BLaER1 treated with 17β-estradiol and CSF1 and Interleukin-3, amounts not matched to agents 10 nM and 100 nM (cell line): ENCODE data around the gene FHOD3.

ENCODE experiments used
- H3K27ac ChIP-seq, 11 experiments: shearing (Covaris generic); formaldehyde crosslinking; 2 replicates each; pipeline ENCODE4 v1.8.1; 2022
- H3K27me3 ChIP-seq, 11 experiments: shearing (Covaris generic); formaldehyde crosslinking; 2 replicates each; pipeline ENCODE4 v1.8.1; 2022
- H3K36me3 ChIP-seq, 11 experiments: shearing (Covaris generic); formaldehyde crosslinking; 2 replicates each; pipeline ENCODE4 v1.8.1; 2022
- H3K4me1 ChIP-seq, 10 experiments: shearing (Covaris generic); formaldehyde crosslinking; 2 replicates each; pipeline ENCODE4 v1.8.1; 2022
- H3K4me2 ChIP-seq, 11 experiments: shearing (Covaris generic); formaldehyde crosslinking; 2 replicates each; pipeline ENCODE4 v1.8.1; 2022
- H3K4me3 ChIP-seq, 10 experiments: shearing (Covaris generic); formaldehyde crosslinking; 2 replicates each; pipeline ENCODE4 v1.8.1; 2022
- H3K9ac ChIP-seq, 11 experiments: shearing (Covaris generic); formaldehyde crosslinking; 2 replicates each; pipeline ENCODE4 v1.8.1; 2022
- H3K9me3 ChIP-seq, 11 experiments: shearing (Covaris generic); formaldehyde crosslinking; replicated peaks in 1 of 11; 2 replicates each; pipeline ENCODE4 v1.8.1; 2022
- H4K20me1 ChIP-seq, 11 experiments: shearing (Covaris generic); formaldehyde crosslinking; 2 replicates each; pipeline ENCODE4 v1.8.1; 2022
- Cebpa-rat ChIP-seq, 11 experiments: shearing (Covaris generic); IDR thresholded peaks; 2 replicates each; pipeline ENCODE4 v1.8.1; 2022

The FHOD3 gene

DNA sequence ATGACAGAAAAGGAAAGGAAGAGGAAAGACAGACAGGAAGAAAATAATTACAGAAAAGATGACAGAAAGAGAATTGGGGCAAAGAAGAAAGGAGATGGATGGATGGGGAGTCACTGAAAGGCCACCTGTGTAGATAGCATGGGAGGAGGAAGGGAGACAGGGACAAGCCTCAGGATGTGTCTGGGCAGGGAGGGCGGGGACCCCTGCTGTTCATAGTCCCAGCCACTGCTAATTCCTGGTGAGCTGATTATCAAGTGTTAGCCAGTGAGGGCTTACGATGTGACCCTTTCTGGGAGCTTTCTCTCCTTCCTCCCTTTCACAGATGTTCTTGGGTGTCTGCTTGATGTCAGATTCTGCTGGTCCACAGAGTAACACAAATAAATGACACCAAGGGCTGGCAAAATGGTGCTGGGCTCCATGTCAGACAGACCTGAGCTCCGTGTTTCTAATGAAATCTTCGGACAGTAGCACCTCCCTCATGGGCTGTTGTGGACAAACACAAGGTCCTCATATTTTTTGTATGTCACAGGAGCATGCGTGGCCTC lies 13.6 kb downstream of the FHOD3 start:
- H3K27ac ChIP-seq, result no peak overlapping the region
- TF ChIP-seq Cebpa-rat (IDR thresholded peaks at IDR 0.05), result no peak
- H3K4me3 ChIP-seq, result no peak overlapping the region
- no peaks in the 10 kb centered on the region for H3K9me3 ChIP-seq
- H3K36me3 ChIP-seq, result no peaks in the 10 kb centered on the region
- H3K4me1 ChIP-seq, result peaks cover 7 to 21% (median 11%) of the 10 kb centered on the region in 10 experiments; a peak in 16 of 20 replicates
- H3K4me2 ChIP-seq, result no peak overlapping the region
- no peaks in the 10 kb centered on the region for H3K27me3 ChIP-seq
- H4K20me1 ChIP-seq, result no peaks in the 10 kb centered on the region
- H3K9ac ChIP-seq, result no peak overlapping the region

DNA sequence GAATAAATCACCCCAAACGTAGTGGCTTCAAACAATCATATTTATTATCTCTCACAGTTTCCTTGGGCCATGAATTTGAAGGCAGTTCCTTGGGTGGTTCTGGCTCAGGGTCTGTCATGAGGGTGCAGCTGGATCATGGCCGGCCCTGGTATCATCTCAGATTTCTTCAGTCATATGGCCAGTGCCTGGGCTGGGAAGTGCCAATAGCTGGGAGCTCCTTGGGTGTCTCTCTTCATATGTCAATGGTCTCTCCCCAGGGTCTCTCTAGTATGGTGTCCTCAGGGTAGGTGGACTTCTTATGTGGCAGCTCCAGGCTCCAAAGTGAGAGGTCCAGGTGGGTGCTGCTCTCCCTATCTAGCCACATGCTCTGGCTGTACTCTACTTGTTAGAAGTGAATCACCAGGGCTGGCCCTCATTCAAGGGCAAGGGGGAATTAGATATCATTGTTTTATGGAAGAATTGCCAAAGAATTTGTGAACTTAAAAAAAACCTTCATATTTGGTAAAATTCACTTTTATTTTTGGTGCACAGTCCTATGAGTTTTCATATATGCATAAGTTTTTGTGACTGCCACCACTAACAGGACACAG lies 15.4 kb downstream of the FHOD3 start:
- Histone ChIP-seq H3K4me2 (no peak overlapping the region), H3K27ac (no peak overlapping the region)

DNA sequence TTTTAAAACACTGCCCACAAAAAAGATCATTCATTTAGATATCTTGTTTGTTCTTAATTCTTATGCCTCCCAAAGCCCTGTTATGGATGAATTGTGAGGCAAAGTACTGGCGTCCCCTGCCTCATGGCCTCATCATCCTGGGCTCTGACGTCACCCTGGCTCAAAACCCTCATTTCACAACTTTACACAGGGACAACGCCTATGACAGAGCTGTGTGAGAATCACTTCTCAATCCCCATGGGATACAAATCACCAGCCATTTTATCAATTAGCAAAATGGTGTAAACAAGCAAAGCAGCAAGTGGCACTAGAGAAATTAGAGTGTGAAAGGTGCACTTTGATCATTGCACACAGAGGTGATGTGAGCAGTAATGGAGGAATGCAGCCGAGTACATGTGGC lies 16.6 kb downstream of the FHOD3 start:
- peaks cover 13 to 18% (median 16%) of the 10 kb centered on the region in 11 experiments for H3K9me3 ChIP-seq
- H3K4me1 ChIP-seq, result peaks cover 7 to 21% (median 11%) of the 10 kb centered on the region in 10 experiments; a peak in 16 of 20 replicates
- H3K9ac ChIP-seq, result no peak overlapping the region
- H3K27ac ChIP-seq, result no peak overlapping the region
- H3K36me3 ChIP-seq, result no peaks in the 10 kb centered on the region
- no peak for TF ChIP-seq Cebpa-rat (IDR thresholded peaks at IDR 0.05)
- H3K27me3 ChIP-seq, result no peaks in the 10 kb centered on the region
- H4K20me1 ChIP-seq, result no peaks in the 10 kb centered on the region
- no peak overlapping the region; a peak in 1 of 22 replicates for H3K4me2 ChIP-seq
- no peak overlapping the region for H3K4me3 ChIP-seq

More for the DNA sequence above, 15.4 kb downstream of the FHOD3 start:
- H3K4me3 ChIP-seq, result no peak overlapping the region
- H3K9me3 ChIP-seq, result peaks cover 1 to 6% (median 4%) of the 10 kb centered on the region in 11 experiments; a peak in 21 of 22 replicates
- H4K20me1 ChIP-seq, result no peaks in the 10 kb centered on the region
- TF ChIP-seq Cebpa-rat (IDR thresholded peaks at IDR 0.05), result no peak
- H3K4me1 ChIP-seq, result peaks cover 7 to 21% (median 11%) of the 10 kb centered on the region in 10 experiments; a peak in 16 of 20 replicates
- no peaks in the 10 kb centered on the region for H3K27me3 ChIP-seq
- no peak overlapping the region for H3K9ac ChIP-seq
- no peaks in the 10 kb centered on the region for H3K36me3 ChIP-seq

DNA sequence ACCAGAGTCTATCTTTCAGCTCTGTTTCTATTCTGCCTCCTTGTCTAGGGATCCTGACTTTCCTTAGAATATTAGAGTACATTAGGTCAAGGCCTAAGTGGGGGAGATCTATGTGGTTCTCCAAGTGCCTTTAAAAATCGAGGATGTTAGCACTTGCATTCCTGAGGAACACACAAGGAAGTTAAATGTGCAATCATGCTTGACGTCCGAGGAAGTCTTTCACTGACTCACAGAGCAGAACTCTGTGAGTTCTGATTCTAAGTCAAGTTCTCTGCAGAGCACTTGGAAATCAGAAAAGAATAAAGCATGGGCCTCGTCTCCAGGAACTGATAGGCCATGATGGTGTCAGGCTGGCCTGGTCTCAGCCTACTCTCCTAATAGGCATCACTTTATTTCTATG lies 17.2 kb downstream of the FHOD3 start:
- no peak for TF ChIP-seq Cebpa-rat (IDR thresholded peaks at IDR 0.05)
- H3K9ac ChIP-seq, result no peak overlapping the region

DNA sequence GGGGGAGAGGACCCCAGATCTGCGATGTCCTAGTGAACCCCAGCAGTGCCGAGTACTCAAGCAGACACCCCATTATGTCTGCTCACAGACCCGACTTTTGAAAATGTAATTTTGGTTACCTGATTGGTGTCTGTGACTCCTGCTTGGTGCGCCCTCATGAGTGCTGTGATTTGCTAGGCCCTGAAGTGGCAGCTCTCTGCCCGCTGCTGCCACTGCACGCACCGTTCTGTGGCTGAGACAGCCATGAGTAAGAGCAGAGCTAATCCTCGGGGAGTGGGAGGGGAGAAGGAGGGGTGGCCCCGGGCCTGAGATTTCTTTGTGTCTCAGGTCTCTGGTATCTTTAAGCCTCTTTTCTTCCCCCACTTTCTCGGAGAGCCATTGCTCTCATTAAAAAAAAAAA lies 18.2 kb downstream of the FHOD3 start:
- H3K4me2 ChIP-seq, result 0 out of 22 replicates have a peak overlapping the region, but pooled peaks of 1 of the 11 experiments have one; percentile 42
- no peak overlapping the region for H3K4me3 ChIP-seq
- H3K4me1 ChIP-seq, result peaks cover 7 to 21% (median 11%) of the 10 kb centered on the region in 10 experiments; a peak in 16 of 20 replicates
- H4K20me1 ChIP-seq, result no peaks in the 10 kb centered on the region
- H3K9ac ChIP-seq, result no peak overlapping the region
- H3K27ac ChIP-seq, result no peak overlapping the region
- no peaks in the 10 kb centered on the region for H3K27me3 ChIP-seq
- TF ChIP-seq Cebpa-rat (IDR thresholded peaks at IDR 0.05), result no peak
- peaks cover 17 to 24% (median 21%) of the 10 kb centered on the region in 11 experiments for H3K9me3 ChIP-seq
- H3K36me3 ChIP-seq, result no peaks in the 10 kb centered on the region

More for the DNA sequence above, 17.2 kb downstream of the FHOD3 start:
- Histone ChIP-seq H3K9me3 (peaks cover 17 to 24% (median 21%) of the 10 kb centered on the region in 11 experiments), H3K27ac (no peak overlapping the region), H3K4me3 (no peak overlapping the region), H3K4me2 (peak overlapping the region in 9 of 11 experiments; percentile 1 to 44 (median 19); a peak in 10 of 22 replicates), H3K36me3 (no peaks in the 10 kb centered on the region), H4K20me1 (no peaks in the 10 kb centered on the region), H3K4me1 (peaks cover 7 to 21% (median 11%) of the 10 kb centered on the region in 10 experiments; a peak in 16 of 20 replicates), H3K27me3 (no peaks in the 10 kb centered on the region)

DNA sequence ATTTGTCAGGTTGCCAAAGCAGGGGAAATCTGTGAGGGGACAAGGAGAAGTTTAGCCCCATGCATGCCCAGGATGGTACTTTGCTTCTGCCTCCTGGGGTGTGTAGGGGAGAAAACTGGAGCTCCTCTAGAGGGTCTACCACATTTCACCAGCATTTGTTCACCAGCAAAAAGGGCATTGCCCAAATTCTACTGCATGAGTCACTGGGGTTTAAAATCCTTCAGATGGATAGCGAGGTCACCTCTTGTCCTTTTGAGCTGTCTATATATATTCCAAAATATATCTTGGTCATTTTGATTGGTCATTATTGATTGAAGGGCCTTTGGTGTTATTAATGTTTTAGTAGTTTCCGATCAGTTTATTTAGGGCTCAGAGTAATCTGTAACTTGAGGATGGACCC lies 18.7 kb downstream of the FHOD3 start:
- Histone ChIP-seq H4K20me1 (no peaks in the 10 kb centered on the region), H3K9ac (no peak overlapping the region), H3K4me2 (no peak overlapping the region), H3K4me3 (no peak overlapping the region), H3K27me3 (no peaks in the 10 kb centered on the region), H3K36me3 (no peaks in the 10 kb centered on the region), H3K4me1 (peaks cover 7 to 21% (median 11%) of the 10 kb centered on the region in 10 experiments; a peak in 16 of 20 replicates), H3K9me3 (peaks cover 17 to 24% (median 21%) of the 10 kb centered on the region in 11 experiments), H3K27ac (no peak overlapping the region)
- TF ChIP-seq Cebpa-rat (IDR thresholded peaks at IDR 0.05), result no peak

DNA sequence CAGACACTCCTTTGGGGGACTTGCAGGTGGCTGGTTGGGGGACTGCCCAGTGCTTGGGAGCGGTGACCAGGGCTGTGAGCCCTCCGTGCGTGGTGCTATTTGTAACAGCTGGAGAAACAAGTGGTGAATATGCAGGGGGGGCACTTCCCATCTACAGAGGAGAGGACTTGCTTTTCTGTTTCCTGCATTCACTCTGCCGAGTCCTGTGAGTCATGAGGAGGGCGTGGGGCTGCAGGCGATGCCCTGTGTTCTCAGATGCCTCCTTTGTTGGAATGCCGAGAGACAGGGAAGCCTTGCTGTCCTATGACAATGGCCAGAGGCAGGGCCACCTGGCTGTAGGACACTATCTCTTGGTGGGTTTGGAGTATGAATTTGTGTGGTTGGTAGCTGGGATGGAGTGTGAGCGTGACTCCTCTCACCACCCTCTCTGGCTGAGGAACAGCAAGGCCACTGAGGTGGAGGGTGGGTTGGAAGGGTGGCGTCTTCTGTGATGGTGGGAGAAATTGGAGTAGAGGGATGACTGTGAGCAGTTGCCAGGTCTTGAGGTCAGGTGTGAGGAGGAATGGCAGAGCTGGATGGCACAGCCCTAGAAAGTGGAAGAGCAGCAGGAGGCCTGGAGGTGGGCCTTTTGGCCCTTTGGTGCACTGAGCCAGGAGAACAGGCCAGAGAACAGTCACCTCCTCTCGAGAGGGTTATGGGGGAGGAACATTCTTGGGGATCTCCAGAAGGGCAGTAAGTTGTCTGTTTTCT lies 24.3 kb downstream of the FHOD3 start:
- Histone ChIP-seq H3K27ac (no peak overlapping the region), H3K36me3 (no peaks in the 10 kb centered on the region), H3K9me3 (peaks cover 17 to 24% (median 21%) of the 10 kb centered on the region in 11 experiments), H3K4me2 (no peak overlapping the region), H3K4me1 (no peaks in the 10 kb centered on the region; a peak in 1 of 20 replicates), H3K27me3 (no peaks in the 10 kb centered on the region), H3K9ac (no peak overlapping the region), H4K20me1 (no peaks in the 10 kb centered on the region), H3K4me3 (no peak overlapping the region)
- no peak for TF ChIP-seq Cebpa-rat (IDR thresholded peaks at IDR 0.05)

DNA sequence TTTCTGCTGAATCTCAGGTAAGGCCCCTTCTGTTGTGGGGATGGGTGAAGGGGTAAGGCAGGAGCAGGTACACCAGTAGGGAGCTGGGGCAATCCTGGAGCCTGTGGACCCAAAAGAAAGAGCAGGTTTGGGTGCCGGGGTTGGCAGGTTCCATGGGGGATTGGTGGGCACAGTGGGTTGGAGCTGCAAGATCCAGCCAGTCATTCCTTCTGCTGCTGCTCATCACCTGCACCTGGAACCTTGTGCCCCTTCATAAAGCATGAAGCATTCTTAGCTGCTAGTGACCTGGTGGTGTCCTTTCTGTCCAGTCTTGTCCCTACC lies 24.9 kb downstream of the FHOD3 start:
- Histone ChIP-seq H3K4me2 (no peak overlapping the region), H3K4me1 (no peaks in the 10 kb centered on the region; a peak in 1 of 20 replicates), H4K20me1 (no peaks in the 10 kb centered on the region), H3K9me3 (peaks cover 17 to 24% (median 21%) of the 10 kb centered on the region in 11 experiments), H3K9ac (no peak overlapping the region), H3K27me3 (no peaks in the 10 kb centered on the region), H3K4me3 (no peak overlapping the region), H3K27ac (no peak overlapping the region), H3K36me3 (no peaks in the 10 kb centered on the region)
- no peak for TF ChIP-seq Cebpa-rat (IDR thresholded peaks at IDR 0.05)

DNA sequence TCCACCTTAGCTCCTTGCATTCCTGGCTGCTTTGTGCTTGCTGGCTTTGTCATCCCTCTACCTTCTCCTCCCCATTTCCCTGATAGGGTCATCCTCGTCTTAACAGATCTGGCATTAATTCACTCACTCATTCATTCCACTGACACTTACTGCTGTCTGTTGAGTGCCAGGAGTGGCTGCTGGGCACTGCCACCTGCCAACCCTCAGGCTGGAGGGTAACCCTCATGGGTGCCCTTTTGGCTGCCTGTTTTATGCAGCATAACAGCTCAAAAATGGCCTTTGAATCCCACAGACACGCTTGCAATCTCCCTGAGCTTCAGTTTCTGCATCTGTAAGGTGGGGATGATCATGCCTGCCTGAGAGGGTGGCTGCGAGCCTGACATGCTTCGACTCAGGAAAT lies 25.2 kb downstream of the FHOD3 start:
- Histone ChIP-seq H3K36me3 (no peaks in the 10 kb centered on the region), H3K4me2 (no peak overlapping the region), H3K9ac (no peak overlapping the region), H3K27ac (no peak overlapping the region), H4K20me1 (no peaks in the 10 kb centered on the region), H3K27me3 (no peaks in the 10 kb centered on the region), H3K4me1 (no peaks in the 10 kb centered on the region; a peak in 1 of 20 replicates), H3K4me3 (no peak overlapping the region), H3K9me3 (peaks cover 15 to 20% (median 19%) of the 10 kb centered on the region in 11 experiments)
- TF ChIP-seq Cebpa-rat (IDR thresholded peaks at IDR 0.05), result no peak
